ENCODE results near the gene CRBN. TPM values are rescaled to one million over a fixed set of nuclear protein-coding genes. Genes with fewer than 3 reads are reported as not detected.
A peak's percentile ranks its signal among the peaks of the same experiment; 100 is the strongest.

The CRBN gene
- total and polyA plus RNA-seq, 9 of the 15 experiments (the other 6 are each of a cell fraction or from before 2014, with no cell fraction given) = 40.8 to 331 (median 57.4) TPM

DNA sequence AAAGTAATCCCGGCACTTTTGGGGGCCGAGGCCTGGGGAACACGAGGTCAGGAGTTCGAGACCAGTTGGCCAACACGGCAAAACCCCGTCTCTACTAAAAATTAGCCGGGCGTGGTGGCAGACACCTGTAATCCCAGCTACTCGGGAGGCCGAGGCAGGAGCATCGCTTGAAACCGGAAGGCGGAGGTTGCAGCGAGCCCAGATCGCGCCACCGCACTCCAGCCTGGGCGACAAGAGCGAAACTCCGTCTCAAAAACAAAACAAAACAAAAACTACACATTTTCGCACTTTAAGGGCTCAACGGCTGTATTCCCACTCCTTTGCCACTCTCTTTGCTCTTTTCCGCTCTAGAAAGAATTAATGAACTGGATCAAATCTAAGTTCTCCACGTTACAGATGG lies 53.5 kb downstream of the CRBN start (continued):
- TF ChIP-seq, protein P1, sequence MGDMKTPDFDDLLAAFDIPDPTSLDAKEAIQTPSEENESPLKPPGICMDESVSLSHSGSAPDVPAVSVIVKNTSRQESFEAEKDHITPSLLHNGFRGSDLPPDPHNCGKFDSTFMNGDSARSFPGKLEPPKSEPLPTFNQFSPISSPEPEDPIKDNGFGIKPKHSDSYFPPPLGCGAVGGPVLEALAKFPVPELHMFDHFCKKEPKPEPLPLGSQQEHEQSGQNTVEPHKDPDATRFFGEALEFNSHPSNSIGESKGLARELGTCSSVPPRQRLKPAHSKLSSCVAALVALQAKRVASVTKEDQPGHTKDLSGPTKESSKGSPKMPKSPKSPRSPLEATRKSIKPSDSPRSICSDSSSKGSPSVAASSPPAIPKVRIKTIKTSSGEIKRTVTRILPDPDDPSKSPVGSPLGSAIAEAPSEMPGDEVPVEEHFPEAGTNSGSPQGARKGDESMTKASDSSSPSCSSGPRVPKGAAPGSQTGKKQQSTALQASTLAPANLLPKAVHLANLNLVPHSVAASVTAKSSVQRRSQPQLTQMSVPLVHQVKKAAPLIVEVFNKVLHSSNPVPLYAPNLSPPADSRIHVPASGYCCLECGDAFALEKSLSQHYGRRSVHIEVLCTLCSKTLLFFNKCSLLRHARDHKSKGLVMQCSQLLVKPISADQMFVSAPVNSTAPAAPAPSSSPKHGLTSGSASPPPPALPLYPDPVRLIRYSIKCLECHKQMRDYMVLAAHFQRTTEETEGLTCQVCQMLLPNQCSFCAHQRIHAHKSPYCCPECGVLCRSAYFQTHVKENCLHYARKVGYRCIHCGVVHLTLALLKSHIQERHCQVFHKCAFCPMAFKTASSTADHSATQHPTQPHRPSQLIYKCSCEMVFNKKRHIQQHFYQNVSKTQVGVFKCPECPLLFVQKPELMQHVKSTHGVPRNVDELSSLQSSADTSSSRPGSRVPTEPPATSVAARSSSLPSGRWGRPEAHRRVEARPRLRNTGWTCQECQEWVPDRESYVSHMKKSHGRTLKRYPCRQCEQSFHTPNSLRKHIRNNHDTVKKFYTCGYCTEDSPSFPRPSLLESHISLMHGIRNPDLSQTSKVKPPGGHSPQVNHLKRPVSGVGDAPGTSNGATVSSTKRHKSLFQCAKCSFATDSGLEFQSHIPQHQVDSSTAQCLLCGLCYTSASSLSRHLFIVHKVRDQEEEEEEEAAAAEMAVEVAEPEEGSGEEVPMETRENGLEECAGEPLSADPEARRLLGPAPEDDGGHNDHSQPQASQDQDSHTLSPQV (IDR thresholded peaks at IDR 0.05) = 0 out of 2 replicates have a peak, but pooled peaks have one; percentile 9
- TF ChIP-seq PTRF (tag; IDR thresholded peaks at IDR 0.05) (no peak), ARID1B (IDR thresholded peaks at IDR 0.05) (no peak), BHLHE40 (IDR thresholded peaks at IDR 0.05; ENCODE audit: low read length) (no peak), BRF1 (IDR thresholded peaks at IDR 0.05; ENCODE audit: borderline replicate concordance, extremely low read depth, insufficient read length) (no peak), PTBP1 (IDR thresholded peaks at IDR 0.05; ENCODE audit: low read depth, low read length) (no peak)
- TF ChIP-seq, protein P2, sequence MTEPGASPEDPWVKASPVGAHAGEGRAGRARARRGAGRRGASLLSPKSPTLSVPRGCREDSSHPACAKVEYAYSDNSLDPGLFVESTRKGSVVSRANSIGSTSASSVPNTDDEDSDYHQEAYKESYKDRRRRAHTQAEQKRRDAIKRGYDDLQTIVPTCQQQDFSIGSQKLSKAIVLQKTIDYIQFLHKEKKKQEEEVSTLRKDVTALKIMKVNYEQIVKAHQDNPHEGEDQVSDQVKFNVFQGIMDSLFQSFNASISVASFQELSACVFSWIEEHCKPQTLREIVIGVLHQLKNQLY (CRISPR knock-in tag; conservative IDR thresholded peaks at IDR 0.05) = no peak
- TF ChIP-seq, protein P3, sequence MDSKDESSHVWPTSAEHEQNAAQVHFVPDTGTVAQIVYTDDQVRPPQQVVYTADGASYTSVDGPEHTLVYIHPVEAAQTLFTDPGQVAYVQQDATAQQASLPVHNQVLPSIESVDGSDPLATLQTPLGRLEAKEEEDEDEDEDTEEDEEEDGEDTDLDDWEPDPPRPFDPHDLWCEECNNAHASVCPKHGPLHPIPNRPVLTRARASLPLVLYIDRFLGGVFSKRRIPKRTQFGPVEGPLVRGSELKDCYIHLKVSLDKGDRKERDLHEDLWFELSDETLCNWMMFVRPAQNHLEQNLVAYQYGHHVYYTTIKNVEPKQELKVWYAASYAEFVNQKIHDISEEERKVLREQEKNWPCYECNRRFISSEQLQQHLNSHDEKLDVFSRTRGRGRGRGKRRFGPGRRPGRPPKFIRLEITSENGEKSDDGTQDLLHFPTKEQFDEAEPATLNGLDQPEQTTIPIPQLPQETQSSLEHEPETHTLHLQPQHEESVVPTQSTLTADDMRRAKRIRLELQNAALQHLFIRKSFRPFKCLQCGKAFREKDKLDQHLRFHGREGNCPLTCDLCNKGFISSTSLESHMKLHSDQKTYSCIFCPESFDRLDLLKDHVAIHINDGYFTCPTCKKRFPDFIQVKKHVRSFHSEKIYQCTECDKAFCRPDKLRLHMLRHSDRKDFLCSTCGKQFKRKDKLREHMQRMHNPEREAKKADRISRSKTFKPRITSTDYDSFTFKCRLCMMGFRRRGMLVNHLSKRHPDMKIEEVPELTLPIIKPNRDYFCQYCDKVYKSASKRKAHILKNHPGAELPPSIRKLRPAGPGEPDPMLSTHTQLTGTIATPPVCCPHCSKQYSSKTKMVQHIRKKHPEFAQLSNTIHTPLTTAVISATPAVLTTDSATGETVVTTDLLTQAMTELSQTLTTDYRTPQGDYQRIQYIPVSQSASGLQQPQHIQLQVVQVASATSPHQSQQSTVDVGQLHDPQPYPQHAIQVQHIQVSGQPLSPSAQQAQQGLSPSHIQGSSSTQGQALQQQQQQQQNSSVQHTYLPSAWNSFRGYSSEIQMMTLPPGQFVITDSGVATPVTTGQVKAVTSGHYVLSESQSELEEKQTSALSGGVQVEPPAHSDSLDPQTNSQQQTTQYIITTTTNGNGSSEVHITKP (IDR thresholded peaks at IDR 0.05; ENCODE audit: partially characterized antibody) = no peak
- TF ChIP-seq, protein P4, sequence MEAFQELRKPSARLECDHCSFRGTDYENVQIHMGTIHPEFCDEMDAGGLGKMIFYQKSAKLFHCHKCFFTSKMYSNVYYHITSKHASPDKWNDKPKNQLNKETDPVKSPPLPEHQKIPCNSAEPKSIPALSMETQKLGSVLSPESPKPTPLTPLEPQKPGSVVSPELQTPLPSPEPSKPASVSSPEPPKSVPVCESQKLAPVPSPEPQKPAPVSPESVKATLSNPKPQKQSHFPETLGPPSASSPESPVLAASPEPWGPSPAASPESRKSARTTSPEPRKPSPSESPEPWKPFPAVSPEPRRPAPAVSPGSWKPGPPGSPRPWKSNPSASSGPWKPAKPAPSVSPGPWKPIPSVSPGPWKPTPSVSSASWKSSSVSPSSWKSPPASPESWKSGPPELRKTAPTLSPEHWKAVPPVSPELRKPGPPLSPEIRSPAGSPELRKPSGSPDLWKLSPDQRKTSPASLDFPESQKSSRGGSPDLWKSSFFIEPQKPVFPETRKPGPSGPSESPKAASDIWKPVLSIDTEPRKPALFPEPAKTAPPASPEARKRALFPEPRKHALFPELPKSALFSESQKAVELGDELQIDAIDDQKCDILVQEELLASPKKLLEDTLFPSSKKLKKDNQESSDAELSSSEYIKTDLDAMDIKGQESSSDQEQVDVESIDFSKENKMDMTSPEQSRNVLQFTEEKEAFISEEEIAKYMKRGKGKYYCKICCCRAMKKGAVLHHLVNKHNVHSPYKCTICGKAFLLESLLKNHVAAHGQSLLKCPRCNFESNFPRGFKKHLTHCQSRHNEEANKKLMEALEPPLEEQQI (IDR thresholded peaks at IDR 0.05) = peak; percentile 48; the same call in 1 of the 2 replicates
- TF ChIP-seq, protein P5, sequence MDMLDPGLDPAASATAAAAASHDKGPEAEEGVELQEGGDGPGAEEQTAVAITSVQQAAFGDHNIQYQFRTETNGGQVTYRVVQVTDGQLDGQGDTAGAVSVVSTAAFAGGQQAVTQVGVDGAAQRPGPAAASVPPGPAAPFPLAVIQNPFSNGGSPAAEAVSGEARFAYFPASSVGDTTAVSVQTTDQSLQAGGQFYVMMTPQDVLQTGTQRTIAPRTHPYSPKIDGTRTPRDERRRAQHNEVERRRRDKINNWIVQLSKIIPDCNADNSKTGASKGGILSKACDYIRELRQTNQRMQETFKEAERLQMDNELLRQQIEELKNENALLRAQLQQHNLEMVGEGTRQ (CRISPR knock-in tag; IDR thresholded peaks at IDR 0.05) = no peak
- TF ChIP-seq, protein P6, sequence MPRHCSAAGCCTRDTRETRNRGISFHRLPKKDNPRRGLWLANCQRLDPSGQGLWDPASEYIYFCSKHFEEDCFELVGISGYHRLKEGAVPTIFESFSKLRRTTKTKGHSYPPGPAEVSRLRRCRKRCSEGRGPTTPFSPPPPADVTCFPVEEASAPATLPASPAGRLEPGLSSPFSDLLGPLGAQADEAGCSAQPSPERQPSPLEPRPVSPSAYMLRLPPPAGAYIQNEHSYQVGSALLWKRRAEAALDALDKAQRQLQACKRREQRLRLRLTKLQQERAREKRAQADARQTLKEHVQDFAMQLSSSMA (CRISPR knock-in tag; IDR thresholded peaks at IDR 0.05) = no peak
- TF ChIP-seq, protein P7, sequence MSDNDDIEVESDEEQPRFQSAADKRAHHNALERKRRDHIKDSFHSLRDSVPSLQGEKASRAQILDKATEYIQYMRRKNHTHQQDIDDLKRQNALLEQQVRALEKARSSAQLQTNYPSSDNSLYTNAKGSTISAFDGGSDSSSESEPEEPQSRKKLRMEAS (CRISPR knock-in tag; IDR thresholded peaks at IDR 0.05) = no peak

Data from K562 (cell line).